Hepatocyte (in vitro differentiated cells): ENCODE measurements around the gene OLR1. TPM values are rescaled to one million over a fixed set of nuclear protein-coding genes. Genes with fewer than 3 reads are reported as not detected.

Source experiments
- DNase-seq: peaks from one replicate; pipeline ENCODE4 v3.0.0-alpha.2; 2016; ENCODE audit warnings: low spot score
- H2AFZ ChIP-seq: fragments of 200-600 bp; sonication (generic); 2 replicates; pipeline ENCODE4 v1.6.0; 2016; ENCODE audit warnings: antibody characterized with exemption, mild to moderate bottlenecking
- H3K27ac ChIP-seq: fragments of 200-600 bp; sonication (generic); 2 replicates; pipeline ENCODE4 v1.5.1; 2016; ENCODE audit warnings: mild to moderate bottlenecking
- H3K27me3 ChIP-seq: fragments of 200-600 bp; sonication (generic); 2 replicates; pipeline ENCODE4 v1.6.1; 2016
- H3K36me3 ChIP-seq: fragments of 200-600 bp; sonication (generic); replicated peaks from 2 replicates; pipeline ENCODE4 v1.5.1; 2016; ENCODE audit warnings: low read depth; ENCODE audit not compliant: insufficient read depth
- H3K4me1 ChIP-seq: fragments of 200-600 bp; sonication (generic); 2 replicates; pipeline ENCODE4 v1.5.1; 2016; ENCODE audit warnings: mild to moderate bottlenecking, moderate library complexity; ENCODE audit not compliant: insufficient read depth
- H3K4me2 ChIP-seq: fragments of 200-600 bp; sonication (generic); 2 replicates; pipeline ENCODE4 v1.6.0; 2016
- H3K4me3 ChIP-seq: fragments of 200-600 bp; sonication (generic); 2 replicates; pipeline ENCODE4 v1.5.1; 2016; ENCODE audit warnings: mild to moderate bottlenecking
- H3K79me2 ChIP-seq: fragments of 200-600 bp; sonication (generic); 2 replicates; pipeline ENCODE4 v1.6.0; 2017; ENCODE audit warnings: mild to moderate bottlenecking
- H3K9me2 ChIP-seq: fragments of 200-600 bp; sonication (generic); replicated peaks from 2 replicates; pipeline ENCODE4 v1.6.0; 2017; ENCODE audit warnings: mild to moderate bottlenecking; ENCODE audit not compliant: insufficient read depth
- H3K9me3 ChIP-seq: fragments of 200-600 bp; sonication (generic); 2 replicates; pipeline ENCODE4 v1.5.1; 2016; ENCODE audit warnings: low read depth, mild to moderate bottlenecking
- H4K20me1 ChIP-seq: fragments of 200-600 bp; sonication (generic); 2 replicates; pipeline ENCODE4 v1.6.0; 2016; ENCODE audit warnings: mild to moderate bottlenecking; ENCODE audit not compliant: insufficient read depth, poor library complexity, severe bottlenecking
- EZH2 ChIP-seq: fragments of 200-600 bp; sonication (generic); IDR thresholded peaks from 2 replicates; pipeline ENCODE4 v1.6.1; 2016; ENCODE audit warnings: antibody characterized with exemption, mild to moderate bottlenecking, borderline replicate concordance
- EZH2phosphoT487 ChIP-seq: fragments of 200-600 bp; sonication (generic); IDR thresholded peaks from one replicate; pipeline ENCODE4 v1.6.1; 2018; ENCODE audit warnings: antibody characterized with exemption, mild to moderate bottlenecking, low read depth, moderate library complexity; ENCODE audit not compliant: unreplicated experiment, severe bottlenecking
- WGBS: methylation state at CpG from one replicate; pipeline ENCODE4 v1.1.6; 2016; ENCODE audit warnings: low lambda C conversion rate; ENCODE audit errors: missing lambda C conversion rate; 5-methylcytosine and 5-hydroxymethylcytosine counted together
- polyA plus RNA-seq: library from polyadenylated mRNA; unstranded; fragments of >200 nt; fragmentation: Nextera tagmentation; extraction: Ambion mirVana; gene quantifications from 2 replicates; pipeline ENCODE4 v1.2.1, GENCODE V29; 2016
- total RNA-seq: library from RNA; depleted of rRNA; stranded (reverse); fragments of >200 nt; gene quantifications from 2 replicates; pipeline ENCODE4 v1.2.3, GENCODE V29; 2014
- TF ChIP-seq, protein P1 (sequence below): fragments of 200-600 bp; sonication (generic); IDR thresholded peaks from 2 replicates; pipeline ENCODE4 v1.5.1; 2016; ENCODE audit warnings: antibody characterized with exemption, mild to moderate bottlenecking; ENCODE audit not compliant: poor library complexity

Gene OLR1
- total and polyA plus RNA-seq, 2 experiments from 2014 or later, result 6.4 to 15.1 TPM

DNA sequence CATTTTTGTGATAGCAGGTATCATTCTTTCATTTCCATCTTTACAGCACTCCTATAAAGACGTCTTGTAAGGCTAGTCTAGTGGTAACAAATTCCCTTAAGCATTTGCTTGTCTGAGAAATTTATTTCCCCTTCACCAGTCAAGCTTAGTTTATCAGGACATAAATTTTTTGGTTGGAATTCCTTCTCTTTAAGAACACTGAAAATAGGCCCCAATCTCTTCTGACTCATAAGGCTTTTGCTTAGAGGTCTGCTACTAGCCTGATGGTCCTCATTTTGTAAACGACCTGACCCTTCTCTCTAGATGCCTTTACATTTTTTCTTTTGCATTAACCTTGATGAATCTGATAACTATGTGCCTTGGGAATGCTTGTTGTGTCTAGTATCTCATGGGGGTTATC lies 20.3 kb downstream of the OLR1 start:
- no peak overlapping the region for H3K27ac ChIP-seq
- 53% methylated on average over 2 of the region's 2 CpGs for WGBS
- H3K36me3 ChIP-seq, result no peaks in the 10 kb centered on the region
- H3K4me1 ChIP-seq, result peaks cover 5% of the 10 kb centered on the region
- H3K4me3 ChIP-seq, result no peak overlapping the region
- DNase-seq, result no peak
- H3K4me2 ChIP-seq, result no peak overlapping the region
- TF ChIP-seq, protein P1, sequence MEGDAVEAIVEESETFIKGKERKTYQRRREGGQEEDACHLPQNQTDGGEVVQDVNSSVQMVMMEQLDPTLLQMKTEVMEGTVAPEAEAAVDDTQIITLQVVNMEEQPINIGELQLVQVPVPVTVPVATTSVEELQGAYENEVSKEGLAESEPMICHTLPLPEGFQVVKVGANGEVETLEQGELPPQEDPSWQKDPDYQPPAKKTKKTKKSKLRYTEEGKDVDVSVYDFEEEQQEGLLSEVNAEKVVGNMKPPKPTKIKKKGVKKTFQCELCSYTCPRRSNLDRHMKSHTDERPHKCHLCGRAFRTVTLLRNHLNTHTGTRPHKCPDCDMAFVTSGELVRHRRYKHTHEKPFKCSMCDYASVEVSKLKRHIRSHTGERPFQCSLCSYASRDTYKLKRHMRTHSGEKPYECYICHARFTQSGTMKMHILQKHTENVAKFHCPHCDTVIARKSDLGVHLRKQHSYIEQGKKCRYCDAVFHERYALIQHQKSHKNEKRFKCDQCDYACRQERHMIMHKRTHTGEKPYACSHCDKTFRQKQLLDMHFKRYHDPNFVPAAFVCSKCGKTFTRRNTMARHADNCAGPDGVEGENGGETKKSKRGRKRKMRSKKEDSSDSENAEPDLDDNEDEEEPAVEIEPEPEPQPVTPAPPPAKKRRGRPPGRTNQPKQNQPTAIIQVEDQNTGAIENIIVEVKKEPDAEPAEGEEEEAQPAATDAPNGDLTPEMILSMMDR, result no peak
- H3K27me3 ChIP-seq, result no peaks in the 10 kb centered on the region
- H3K9me2 ChIP-seq, result no peaks in the 10 kb centered on the region
- no peak overlapping the region for H2AFZ ChIP-seq
- H3K79me2 ChIP-seq, result no peaks in the 10 kb centered on the region
- H4K20me1 ChIP-seq, result no peaks in the 10 kb centered on the region
- no peaks in the 10 kb centered on the region for H3K9me3 ChIP-seq

DNA sequence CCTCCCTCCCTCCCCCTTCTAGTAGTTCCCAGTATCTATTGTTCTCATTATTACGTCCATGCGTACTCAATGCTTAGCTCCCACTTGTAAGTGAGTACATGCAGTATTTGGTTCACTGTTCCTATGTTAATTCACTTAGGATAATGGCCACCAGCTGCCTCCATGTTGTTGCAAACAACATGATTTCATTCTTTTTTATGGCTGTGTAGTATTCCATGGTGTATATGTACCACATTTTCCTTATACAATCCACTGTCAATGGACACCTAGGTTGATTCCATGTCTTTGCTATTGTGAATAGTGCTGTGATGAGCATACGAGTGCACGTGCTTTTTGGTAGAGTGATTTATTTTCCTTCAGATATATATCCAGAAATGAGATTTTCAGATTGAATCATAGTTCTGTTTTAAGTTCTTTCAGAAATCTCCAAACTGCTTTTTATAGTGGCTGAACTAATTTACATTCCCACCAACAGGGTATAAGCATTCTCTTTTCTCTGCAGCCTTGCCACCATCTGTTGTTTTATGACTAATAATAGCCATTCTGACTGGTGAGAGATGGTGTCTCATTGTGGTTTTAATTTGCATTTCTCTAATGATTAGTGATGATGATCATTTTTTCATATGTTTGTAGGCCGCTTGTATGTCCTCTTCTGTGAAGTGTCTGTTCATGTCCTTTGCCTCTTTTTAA lies 24.1 kb downstream of the OLR1 start:
- H3K4me2 ChIP-seq, result no peak overlapping the region
- no peaks in the 10 kb centered on the region for H3K9me2 ChIP-seq
- H3K4me3 ChIP-seq, result no peak overlapping the region
- WGBS, result 88% methylated on average over 5 of the region's 5 CpGs
- H3K36me3 ChIP-seq, result no peaks in the 10 kb centered on the region
- no peaks in the 10 kb centered on the region for H4K20me1 ChIP-seq
- TF ChIP-seq, protein P1, result no peak
- TF ChIP-seq EZH2phosphoT487 (no peak), EZH2 (no peak)
- no peak for DNase-seq
- H3K4me1 ChIP-seq, result no peaks in the 10 kb centered on the region
- no peaks in the 10 kb centered on the region for H3K9me3 ChIP-seq
- no peaks in the 10 kb centered on the region for H3K27me3 ChIP-seq
- no peak overlapping the region for H2AFZ ChIP-seq
- H3K27ac ChIP-seq, result no peak overlapping the region
- H3K79me2 ChIP-seq, result no peaks in the 10 kb centered on the region

DNA sequence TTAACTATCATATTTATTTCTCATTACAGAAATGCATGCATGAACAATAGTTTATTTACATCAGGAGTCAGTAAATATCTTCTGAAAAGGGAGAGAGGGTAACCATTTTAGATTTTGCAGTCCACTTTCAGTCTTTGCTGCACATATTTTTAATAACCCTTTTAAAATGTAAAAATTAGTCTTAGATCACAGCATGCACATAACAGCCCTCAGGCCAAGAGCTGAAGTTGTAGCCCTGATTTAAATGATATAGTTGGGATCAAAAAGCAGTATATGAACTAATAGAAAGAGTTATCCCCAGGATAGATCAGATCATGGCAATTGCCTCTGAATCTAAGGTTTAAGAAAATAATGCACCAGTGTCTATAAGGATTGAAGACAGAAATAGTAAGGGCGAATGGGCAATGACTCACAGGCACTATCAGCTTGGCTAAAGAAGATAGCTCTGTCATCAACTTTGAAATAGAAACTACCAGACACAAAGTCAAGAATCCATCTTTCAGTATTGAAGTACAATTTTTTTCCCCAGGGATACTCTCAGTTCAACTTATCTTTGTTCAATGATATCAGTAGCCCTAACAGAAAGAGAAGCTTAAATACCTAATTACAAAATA lies 28.8 kb downstream of the OLR1 start:
- no peak for TF ChIP-seq EZH2phosphoT487
- TF ChIP-seq, protein P1, result no peak
- TF ChIP-seq EZH2, result no peak
- Histone ChIP-seq H3K9me2 (no peaks in the 10 kb centered on the region), H2AFZ (no peak overlapping the region), H3K4me1 (no peaks in the 10 kb centered on the region), H3K4me2 (no peak overlapping the region), H3K36me3 (no peaks in the 10 kb centered on the region), H3K79me2 (no peaks in the 10 kb centered on the region), H4K20me1 (no peaks in the 10 kb centered on the region), H3K4me3 (no peak overlapping the region), H3K9me3 (no peaks in the 10 kb centered on the region), H3K27ac (no peak overlapping the region), H3K27me3 (no peaks in the 10 kb centered on the region)
- 0% methylated on average over 1 of the region's 1 CpG for WGBS
- DNase-seq, result no peak
